ENCODE measurements around the gene ASH1L. TPM values are rescaled to one million over a fixed set of nuclear protein-coding genes. Genes with fewer than 3 reads are reported as not detected.

The ASH1L gene
- total RNA-seq, 1 experiment from 2014 or later, result 30.5 TPM

DNA sequence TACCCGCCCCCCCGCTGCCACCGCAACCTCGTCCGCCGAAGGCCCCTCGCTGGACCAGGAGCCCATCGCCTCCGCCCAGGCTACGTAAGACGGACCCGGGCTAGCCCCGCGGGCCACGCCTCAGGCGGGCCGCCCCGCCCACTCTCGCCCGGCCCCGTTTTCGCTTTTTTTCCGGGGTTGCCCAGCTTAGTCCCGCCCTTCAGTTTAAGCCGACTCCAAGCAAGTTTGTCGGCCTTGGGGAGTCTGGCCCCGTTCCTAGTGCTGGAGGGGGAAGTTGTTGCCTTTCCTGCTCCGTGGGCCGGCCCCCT is 238.9 kb downstream of the ASH1L start:
- ChIA-PET CTCF (interaction anchor here (1.0 to 3.9 kb wide), 10 partner anchors 16 to 176 kb away, joined by 3 to 44 read pairs (median 6); partner anchors contain the start of genes FDPS, HCN3, KRTCAP2 and MTX1), RAD21 (ENCODE audit: low non-redundant PET in 1 of 2, low total read pairs in 2 of 2, uncharacterized antibody in 2 of 2, unreplicated experiment in 2 of 2) (interaction anchor here (0.6 to 1.5 kb wide), 6 partner anchors 51 to 810 kb away, joined by 3 to 9 read pairs (median 4); partner anchors contain the start of genes CLK2 (in 1 of the 2) and SCAMP3 (in 1 of the 2)), POLR2A (interaction anchor here (0.6 to 1.7 kb wide), 5 partner anchors 16 to 681 kb away, joined by 3 to 11 read pairs (median 5); partner anchors contain the start of genes CLK2 and FDPS)
- peak overlapping the region; percentile 96 for H3K27ac ChIP-seq (ENCODE audit: low read depth, low read length)
- H2AFZ ChIP-seq (ENCODE audit: low read depth, low read length, poor library complexity, severe bottlenecking), result no peak overlapping the region
- H3K4me2 ChIP-seq (ENCODE audit: low read length), result peak overlapping the region; percentile 100
- H3K9ac ChIP-seq (ENCODE audit: low read length), result peak overlapping the region; percentile 87
- H3K79me2 ChIP-seq (ENCODE audit: insufficient read depth, low read length), result peaks cover 39% of the 10 kb centered on the region; the same call in 1 of the 2 replicates
- H3K9me3 ChIP-seq (ENCODE audit: control insufficient read depth in 1 of 2, insufficient read depth in 1 of 2, low read depth in 1 of 2, low read length in 2 of 2), result no peaks in the 10 kb centered on the region
- ATAC-seq (peak; percentile 63), DNase-seq (ENCODE audit: low read depth, low spot score) (peak; percentile 80)
- TF ChIP-seq EZH2 (IDR thresholded peaks at IDR 0.05) (no peak), POLR2AphosphoS5 (IDR thresholded peaks at IDR 0.05; ENCODE audit: low read depth, low read length) (peak; percentile 60)
- H4K20me1 ChIP-seq (ENCODE audit: insufficient read depth), result no peaks in the 10 kb centered on the region
- H3K27me3 ChIP-seq (ENCODE audit: insufficient read depth, low read length), result no peaks in the 10 kb centered on the region
- no TSS peak for BruUV-seq (replicated peaks)
- intact Hi-C loops (cut with micrococcal nuclease), result loop anchor here (1.0 to 10.0 kb wide), 4 partner anchors 46 to 269 kb away; partner anchors contain the start of genes HCN3, KRTCAP2 and TRIM46
- no peaks in the 10 kb centered on the region for H3K9me2 ChIP-seq (ENCODE audit: insufficient read depth)
- H3K36me3 ChIP-seq (ENCODE audit: control insufficient read depth in 1 of 2, insufficient read depth in 2 of 2, low read length in 2 of 2), result peaks cover 25 to 34% of the 10 kb centered on the region in 2 experiments; a peak in 3 of 4 replicates
- peaks cover 15 to 25% of the 10 kb centered on the region in 2 experiments for H3K4me1 ChIP-seq (ENCODE audit: control insufficient read depth in 1 of 2, insufficient read depth in 2 of 2, low read length in 2 of 2)
- H3K4me3 ChIP-seq (replicated peaks in 1 of 2; ENCODE audit: low read depth in 1 of 2, low read length in 2 of 2), result peak overlapping the region; percentile 83 to 96

GRCh38 chr1:155322953-155323728 is 239.5 kb downstream of the ASH1L start:
- H3K4me2 ChIP-seq (ENCODE audit: low read length), result peak overlapping the region; percentile 100
- POLR2A ChIA-PET, result interaction anchor here (0.6 to 1.7 kb wide), 5 partner anchors 15 to 682 kb away, joined by 3 to 11 read pairs (median 5); partner anchors contain the start of genes CLK2 and FDPS
- BruUV-seq (replicated peaks), result no TSS peak
- intact Hi-C loops (cut with micrococcal nuclease), result loop anchor here (1.0 to 10.0 kb wide), 3 partner anchors 46 to 269 kb away; partner anchors contain the start of genes HCN3, KRTCAP2 and TRIM46
- H3K9me2 ChIP-seq (ENCODE audit: insufficient read depth), result no peaks in the 10 kb centered on the region
- ATAC-seq (peak; percentile 64), DNase-seq (ENCODE audit: low read depth, low spot score) (peak; percentile 72)
- H3K9me3 ChIP-seq (ENCODE audit: control insufficient read depth in 1 of 2, insufficient read depth in 1 of 2, low read depth in 1 of 2, low read length in 2 of 2), result no peaks in the 10 kb centered on the region
- peak overlapping the region; percentile 87 for H3K9ac ChIP-seq (ENCODE audit: low read length)
- H3K4me3 ChIP-seq (replicated peaks in 1 of 2; ENCODE audit: low read depth in 1 of 2, low read length in 2 of 2), result peak overlapping the region; percentile 83 to 96
- no peaks in the 10 kb centered on the region for H4K20me1 ChIP-seq (ENCODE audit: insufficient read depth)
- RAD21 ChIA-PET (ENCODE audit: low non-redundant PET in 1 of 2, low total read pairs in 2 of 2, uncharacterized antibody in 2 of 2, unreplicated experiment in 2 of 2), result interaction anchor here (0.9 to 1.5 kb wide), 4 partner anchors 50 to 72 kb away, joined by 3 to 9 read pairs (median 4); partner anchors contain the start of genes CLK2 (in 1 of the 2) and SCAMP3 (in 1 of the 2)
- peak overlapping the region; percentile 96 for H3K27ac ChIP-seq (ENCODE audit: low read depth, low read length)
- peaks cover 37% of the 10 kb centered on the region; the same call in 1 of the 2 replicates for H3K79me2 ChIP-seq (ENCODE audit: insufficient read depth, low read length)
- H2AFZ ChIP-seq (ENCODE audit: low read depth, low read length, poor library complexity, severe bottlenecking), result peak overlapping the region; percentile 45
- H3K4me1 ChIP-seq (ENCODE audit: control insufficient read depth in 1 of 2, insufficient read depth in 2 of 2, low read length in 2 of 2), result peaks cover 15 to 25% of the 10 kb centered on the region in 2 experiments
- TF ChIP-seq, protein P1, sequence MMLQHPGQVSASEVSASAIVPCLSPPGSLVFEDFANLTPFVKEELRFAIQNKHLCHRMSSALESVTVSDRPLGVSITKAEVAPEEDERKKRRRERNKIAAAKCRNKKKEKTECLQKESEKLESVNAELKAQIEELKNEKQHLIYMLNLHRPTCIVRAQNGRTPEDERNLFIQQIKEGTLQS (IDR thresholded peaks at IDR 0.05), result no peak
- TF ChIP-seq FOSL1 (IDR thresholded peaks at IDR 0.05; ENCODE audit: low read depth) (no peak), POLR2AphosphoS5 (IDR thresholded peaks at IDR 0.05; ENCODE audit: low read depth, low read length) (peak; percentile 56), POLR2A (IDR thresholded peaks at IDR 0.05; ENCODE audit: borderline replicate concordance, extremely low read depth, insufficient read depth, insufficient read length) (peak; percentile 12), ELF1 (IDR thresholded peaks at IDR 0.05; ENCODE audit: borderline replicate concordance, low read depth) (no peak), YY1 (IDR thresholded peaks at IDR 0.05; ENCODE audit: extremely low read depth, insufficient replicate concordance, low read depth, low read length) (peak; percentile 73), TCF7L2 (IDR thresholded peaks at IDR 0.05; ENCODE audit: borderline replicate concordance, extremely low read depth, insufficient read depth, insufficient read length) (no peak), CTCF (IDR thresholded peaks at IDR 0.05 in 2 of 3, conservative IDR thresholded peaks at IDR 0.05 in 1 of 3; ENCODE audit: borderline replicate concordance in 1 of 3, insufficient read depth in 1 of 3, low read depth in 2 of 3, low read length in 2 of 3) (peak in 2 of 3 experiments; percentile 82 to 95; a peak in 4 of 6 replicates), ZBTB33 (IDR thresholded peaks at IDR 0.05; ENCODE audit: extremely low read depth, insufficient replicate concordance, low read length) (no peak), EZH2 (IDR thresholded peaks at IDR 0.05) (no peak)
- H3K36me3 ChIP-seq (ENCODE audit: control insufficient read depth in 1 of 2, insufficient read depth in 2 of 2, low read length in 2 of 2), result peaks cover 28 to 37% of the 10 kb centered on the region in 2 experiments; a peak in 3 of 4 replicates
- CTCF ChIA-PET, result interaction anchor here (1.0 to 3.9 kb wide), 10 partner anchors 15 to 177 kb away, joined by 3 to 44 read pairs (median 6); partner anchors contain the start of genes FDPS, HCN3, KRTCAP2 and MTX1
- H3K27me3 ChIP-seq (ENCODE audit: insufficient read depth, low read length), result no peaks in the 10 kb centered on the region

Measured in HCT116 (cell line).